ENCODE measurements around the gene SYVN1.

DNA sequence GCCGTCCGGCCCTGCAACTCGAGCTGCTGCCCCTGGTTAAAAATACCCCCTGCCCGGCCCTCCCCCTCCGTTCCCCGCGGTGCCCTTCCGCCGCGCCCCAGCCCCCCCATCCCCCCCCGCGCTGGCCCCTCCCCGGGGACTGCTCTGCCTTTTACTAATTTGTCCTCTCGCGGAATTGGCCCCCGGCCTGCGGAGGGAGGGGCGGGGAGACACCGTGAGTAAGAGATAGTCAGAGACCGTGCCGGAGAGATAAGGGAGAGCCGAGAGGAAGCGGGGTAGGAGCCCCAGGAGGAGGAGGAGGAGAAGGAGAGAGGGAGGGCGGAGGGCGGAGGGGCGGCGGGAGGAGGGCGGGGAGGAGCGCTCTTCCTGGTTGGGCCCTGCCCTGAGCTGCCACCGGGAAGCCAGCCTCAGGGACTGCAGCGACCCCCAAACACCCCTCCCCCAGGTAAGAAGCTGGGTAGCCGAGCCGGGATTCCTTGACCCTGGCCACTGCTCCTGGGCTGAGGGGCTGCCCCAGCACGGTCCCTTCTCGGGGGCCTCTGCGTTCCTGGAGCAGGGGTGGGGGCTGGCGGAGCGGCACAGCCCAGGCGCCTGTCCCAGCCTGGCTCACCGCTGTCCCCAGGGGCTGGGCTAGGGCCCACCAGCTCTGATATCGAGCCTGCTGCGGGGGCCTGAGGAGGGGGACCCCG is 47.4 kb upstream of the SYVN1 start, which contains the start of gene CAPN1:
- TF ChIP-seq, protein P1, sequence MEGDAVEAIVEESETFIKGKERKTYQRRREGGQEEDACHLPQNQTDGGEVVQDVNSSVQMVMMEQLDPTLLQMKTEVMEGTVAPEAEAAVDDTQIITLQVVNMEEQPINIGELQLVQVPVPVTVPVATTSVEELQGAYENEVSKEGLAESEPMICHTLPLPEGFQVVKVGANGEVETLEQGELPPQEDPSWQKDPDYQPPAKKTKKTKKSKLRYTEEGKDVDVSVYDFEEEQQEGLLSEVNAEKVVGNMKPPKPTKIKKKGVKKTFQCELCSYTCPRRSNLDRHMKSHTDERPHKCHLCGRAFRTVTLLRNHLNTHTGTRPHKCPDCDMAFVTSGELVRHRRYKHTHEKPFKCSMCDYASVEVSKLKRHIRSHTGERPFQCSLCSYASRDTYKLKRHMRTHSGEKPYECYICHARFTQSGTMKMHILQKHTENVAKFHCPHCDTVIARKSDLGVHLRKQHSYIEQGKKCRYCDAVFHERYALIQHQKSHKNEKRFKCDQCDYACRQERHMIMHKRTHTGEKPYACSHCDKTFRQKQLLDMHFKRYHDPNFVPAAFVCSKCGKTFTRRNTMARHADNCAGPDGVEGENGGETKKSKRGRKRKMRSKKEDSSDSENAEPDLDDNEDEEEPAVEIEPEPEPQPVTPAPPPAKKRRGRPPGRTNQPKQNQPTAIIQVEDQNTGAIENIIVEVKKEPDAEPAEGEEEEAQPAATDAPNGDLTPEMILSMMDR (IDR thresholded peaks at IDR 0.05), result no peak
- TF ChIP-seq POLR2AphosphoS5 (IDR thresholded peaks at IDR 0.05) (peak; percentile 6 to 51 (median 41)), EP300 (IDR thresholded peaks at IDR 0.05; ENCODE audit: low read depth) (no peak)
